HUES48 (cell line): ENCODE results near the gene HRNR.
"Not testable (repeated sequence)": the region's sequence is repeated elsewhere in the genome, so short reads cannot be mapped to it uniquely, and the experiment has no call there.

ENCODE experiments used
- H3K27ac ChIP-seq: one replicate; pipeline ENCODE4 v1.7.0; 2013; ENCODE audit warnings: low read depth, low read length, inconsistent platforms
- H3K27me3 ChIP-seq: 2 replicates; pipeline ENCODE4 v1.6.1; 2013; ENCODE audit warnings: mild to moderate bottlenecking, low read length; ENCODE audit not compliant: control insufficient read depth, insufficient read depth
- H3K36me3 ChIP-seq: 2 replicates; pipeline ENCODE4 v1.6.1; 2013; ENCODE audit warnings: low read length; ENCODE audit not compliant: control insufficient read depth, insufficient read depth
- H3K4me1 ChIP-seq: 2 replicates; pipeline ENCODE4 v1.6.1; 2013; ENCODE audit warnings: mild to moderate bottlenecking, low read length; ENCODE audit not compliant: control insufficient read depth, insufficient read depth
- H3K4me3 ChIP-seq: 2 replicates; pipeline ENCODE4 v1.5.1; 2013; ENCODE audit warnings: mild to moderate bottlenecking, low read depth, low read length
- H3K9ac ChIP-seq: 2 replicates; pipeline ENCODE4 v1.6.1; 2013; ENCODE audit warnings: mild to moderate bottlenecking, low read depth, low read length, moderate library complexity
- H3K9me3 ChIP-seq: 2 replicates; pipeline ENCODE4 v1.6.1; 2013; ENCODE audit warnings: low read length; ENCODE audit not compliant: control insufficient read depth, insufficient read depth

Gene HRNR

GRCh38 chr1:152224093-152224492 lies at the start of gene HRNR:
Gene HRNR (minus strand): TSS chr1:152224193. CDS start chr1:152223253, 940 bp downstream.
- Histone ChIP-seq H3K9ac (no peak within 1 kb of the TSS), H3K9me3 (peaks cover 85% of the 10 kb centered on the region), H3K27me3 (no peaks in the 10 kb centered on the region), H3K4me3 (no peak within 1 kb of the TSS), H3K27ac (no peak within 1 kb of the TSS), H3K36me3 (no peaks in the 10 kb centered on the region), H3K4me1 (no peaks in the 10 kb centered on the region)

- peaks cover 44% of the 10 kb centered on the region for H3K9me3 ChIP-seq
Observed at GRCh38 chr1:152256394-152256793, 32.4 kb upstream of the HRNR start.

DNA sequence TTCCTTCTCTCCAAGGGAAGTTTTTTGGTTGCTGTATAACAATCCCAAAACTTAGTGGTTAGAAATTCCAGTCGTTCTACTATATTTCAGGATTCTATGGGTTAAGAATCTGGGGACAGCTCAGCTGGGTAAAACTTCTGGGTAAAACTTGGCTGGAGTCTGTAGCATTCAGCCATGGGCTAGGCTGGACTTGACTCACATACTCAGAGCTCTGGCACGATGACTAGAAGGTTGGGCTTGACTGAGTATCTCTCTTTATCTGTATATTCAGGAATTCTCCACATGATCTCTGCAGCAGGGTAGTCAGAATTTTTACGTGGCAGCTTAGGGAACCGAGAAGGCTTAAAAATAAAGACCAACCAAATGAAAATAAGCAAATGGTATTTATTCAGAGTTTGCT lies 28.2 kb upstream of the HRNR start:
- H3K27me3 ChIP-seq = no peaks in the 10 kb centered on the region
- H3K27ac ChIP-seq = no peak overlapping the region
- no peak overlapping the region for H3K9ac ChIP-seq
- peaks cover 70% of the 10 kb centered on the region for H3K9me3 ChIP-seq
- H3K36me3 ChIP-seq = no peaks in the 10 kb centered on the region
- H3K4me1 ChIP-seq = no peaks in the 10 kb centered on the region
- H3K4me3 ChIP-seq = no peak overlapping the region

More at GRCh38 chr1:152256394-152256793, 32.4 kb upstream of the HRNR start:
- not testable (repeated sequence) for H3K27me3 ChIP-seq, H3K4me3 ChIP-seq, H3K9ac ChIP-seq, H3K4me1 ChIP-seq, H3K36me3 ChIP-seq, H3K27ac ChIP-seq

DNA sequence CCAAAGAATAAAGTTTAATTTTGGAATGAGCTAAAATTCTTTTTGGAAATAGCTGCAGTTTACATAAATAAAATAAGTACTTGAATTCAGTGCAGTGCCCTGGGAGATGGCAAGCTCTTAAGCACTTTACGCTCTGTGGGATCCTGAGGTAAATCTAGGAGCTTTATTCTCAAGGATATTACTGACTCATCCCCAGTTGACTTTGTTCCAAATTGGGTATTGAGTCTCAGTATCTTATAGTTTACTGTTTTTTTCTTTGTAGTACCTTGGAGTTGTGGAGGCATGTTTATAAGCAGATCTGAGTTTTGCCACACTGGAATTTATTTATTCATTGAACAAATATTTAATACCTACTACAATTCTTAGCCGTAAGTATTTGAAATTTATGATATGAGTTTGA lies 27.4 kb upstream of the HRNR start:
- Histone ChIP-seq H3K9ac (no peak overlapping the region), H3K4me3 (no peak overlapping the region), H3K36me3 (no peaks in the 10 kb centered on the region), H3K27me3 (no peaks in the 10 kb centered on the region), H3K4me1 (no peaks in the 10 kb centered on the region), H3K27ac (no peak overlapping the region), H3K9me3 (peaks cover 77% of the 10 kb centered on the region)

GRCh38 chr1:152247316-152247715 lies 23.3 kb upstream of the HRNR start:
- no peak overlapping the region for H3K9ac ChIP-seq
- no peak overlapping the region for H3K4me3 ChIP-seq
- no peaks in the 10 kb centered on the region for H3K4me1 ChIP-seq
- H3K9me3 ChIP-seq = peaks cover 94% of the 10 kb centered on the region
- no peaks in the 10 kb centered on the region for H3K36me3 ChIP-seq
- no peaks in the 10 kb centered on the region for H3K27me3 ChIP-seq
- H3K27ac ChIP-seq = no peak overlapping the region

- peaks cover 94% of the 10 kb centered on the region for H3K9me3 ChIP-seq
- H3K4me1 ChIP-seq = no peaks in the 10 kb centered on the region
- no peaks in the 10 kb centered on the region for H3K27me3 ChIP-seq
Observed at GRCh38 chr1:152244576-152245273, 20.7 kb upstream of the HRNR start.

DNA sequence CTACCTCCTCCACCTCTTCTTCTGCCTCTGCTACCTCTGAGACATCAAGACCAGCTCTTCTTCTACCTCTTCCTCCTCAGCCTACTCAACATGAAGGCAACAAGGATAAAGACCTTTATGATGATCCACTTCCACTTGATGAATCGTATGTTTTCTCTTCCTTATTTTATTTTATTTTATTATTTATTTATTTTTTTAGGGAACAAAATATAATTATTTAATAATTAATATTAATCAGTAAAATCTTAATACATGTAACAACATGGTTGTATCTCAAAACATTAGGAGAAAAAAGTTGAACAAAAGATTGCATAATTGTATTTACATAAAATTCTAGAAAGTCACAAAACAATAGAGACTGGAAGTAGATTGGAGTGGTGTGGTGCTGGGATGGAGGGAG lies 13.1 kb upstream of the HRNR start:
- H3K4me1 ChIP-seq = no peaks in the 10 kb centered on the region
- H3K9ac ChIP-seq = no peak overlapping the region
- H3K9me3 ChIP-seq = peaks cover 66% of the 10 kb centered on the region
- no peaks in the 10 kb centered on the region for H3K27me3 ChIP-seq
- no peaks in the 10 kb centered on the region for H3K36me3 ChIP-seq
- no peak overlapping the region for H3K27ac ChIP-seq
- H3K4me3 ChIP-seq = no peak overlapping the region

More at GRCh38 chr1:152244576-152245273, 20.7 kb upstream of the HRNR start:
- Histone ChIP-seq H3K27ac (no peak overlapping the region), H3K36me3 (no peaks in the 10 kb centered on the region), H3K9ac (no peak overlapping the region), H3K4me3 (no peak overlapping the region; the same call in 1 of the 2 replicates)

DNA sequence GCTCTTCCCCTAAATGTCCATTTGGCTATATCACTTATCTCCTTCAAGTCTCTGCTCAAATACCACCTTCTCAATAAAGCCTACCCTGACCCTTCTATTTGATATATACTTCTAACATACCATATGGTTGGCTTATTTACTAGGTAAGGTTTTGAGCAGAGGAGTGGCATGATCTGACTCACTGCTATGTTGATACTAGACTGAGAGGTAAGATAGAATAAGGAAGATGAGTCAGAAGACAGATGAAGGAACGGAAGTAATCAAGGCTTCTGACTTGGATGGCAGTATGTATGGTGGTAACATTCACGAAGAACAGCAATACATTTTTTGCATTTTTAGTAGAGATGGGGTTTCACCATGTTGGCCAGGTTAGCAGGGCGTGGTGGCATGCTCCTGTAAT lies 4.8 kb upstream of the HRNR start:
- no peaks in the 10 kb centered on the region for H3K4me1 ChIP-seq
- H3K36me3 ChIP-seq = no peaks in the 10 kb centered on the region
- no peak overlapping the region for H3K27ac ChIP-seq
- H3K9ac ChIP-seq = no peak overlapping the region
- peaks cover 76% of the 10 kb centered on the region for H3K9me3 ChIP-seq
- no peaks in the 10 kb centered on the region for H3K27me3 ChIP-seq
- no peak overlapping the region for H3K4me3 ChIP-seq

GRCh38 chr1:152227310-152227928 lies 3.4 kb upstream of the HRNR start:
- Histone ChIP-seq H3K27me3 (no peaks in the 10 kb centered on the region), H3K9ac (no peak overlapping the region), H3K4me3 (no peak overlapping the region), H3K9me3 (peaks cover 77% of the 10 kb centered on the region), H3K4me1 (no peaks in the 10 kb centered on the region), H3K36me3 (no peaks in the 10 kb centered on the region), H3K27ac (no peak overlapping the region)

DNA sequence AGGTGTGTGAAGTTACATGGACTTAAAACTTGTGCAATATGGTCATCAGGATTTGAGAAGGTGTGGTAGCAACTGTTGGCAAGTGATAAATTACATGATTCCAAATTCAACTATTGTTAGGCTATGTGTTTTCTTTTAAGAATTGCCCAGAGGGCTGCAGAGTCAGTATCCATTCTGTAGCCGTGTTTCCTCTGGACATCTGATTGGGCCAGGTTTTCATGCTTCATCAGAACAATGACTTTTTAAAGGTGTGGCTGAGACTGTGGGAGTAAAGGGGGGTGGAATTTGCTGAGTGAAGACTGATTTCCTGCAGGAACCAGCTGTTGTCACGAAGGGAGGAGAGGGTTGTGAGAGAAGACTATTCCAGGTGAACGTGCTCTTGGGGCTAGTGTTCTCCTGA lies 1.7 kb upstream of the HRNR start:
- no peak overlapping the region for H3K9ac ChIP-seq
- H3K9me3 ChIP-seq = peaks cover 87% of the 10 kb centered on the region
- H3K4me1 ChIP-seq = no peaks in the 10 kb centered on the region
- H3K27me3 ChIP-seq = no peaks in the 10 kb centered on the region
- no peaks in the 10 kb centered on the region for H3K36me3 ChIP-seq
- no peak overlapping the region for H3K27ac ChIP-seq
- H3K4me3 ChIP-seq = no peak overlapping the region
